Panc1 (cell line): ENCODE data around the gene MAP6. TPM values are rescaled to one million over a fixed set of nuclear protein-coding genes. Genes with fewer than 3 reads are reported as not detected.

ENCODE experiments used
- ATAC-seq: fragments of 200-7000 bp; cut with Tn5 transposase; 2 replicates; pipeline ENCODE4 v1.9.1; 2020; ENCODE audit warnings: mild to moderate bottlenecking, moderate library complexity
- BruUV-seq: library from RNA; stranded (reverse); fragments of 400-500 nt; replicated peaks from 2 replicates; lab custom pipeline; 2021; lab: Mats Ljungman, UMichigan
- CTCF ChIA-PET: fragments of 300-600 bp; sonication (Branson Sonifier 250); formaldehyde crosslinking; loops from one replicate; lab custom pipeline; 2022; ENCODE audit warnings: antibody characterized with exemption; lab: Charles Lee
- POLR2A ChIA-PET: fragments of 300-600 bp; sonication (Branson Sonifier 250); formaldehyde crosslinking; loops from one replicate; lab custom pipeline; 2022; ENCODE audit warnings: antibody characterized with exemption; lab: Charles Lee
- DNase-seq: peaks from one replicate; pipeline ENCODE4 v3.0.0-alpha.2; 2010; ENCODE audit warnings: low read depth, low spot score
- H3K27ac ChIP-seq: 2 replicates; pipeline ENCODE4 v1.5.1; 2011; ENCODE audit warnings: mild to moderate bottlenecking, low read length, inconsistent platforms
- H3K27me3 ChIP-seq: fragments of 200-500 bp; sonication (Bioruptor generic); 2 replicates; pipeline ENCODE4 v1.6.0; 2014; ENCODE audit warnings: low read length, inconsistent platforms; ENCODE audit not compliant: control insufficient read depth, insufficient read depth
- H3K36me3 ChIP-seq: fragments of 200-500 bp; sonication (Bioruptor generic); 2 replicates; pipeline ENCODE4 v1.5.1; 2014; ENCODE audit warnings: inconsistent platforms, mild to moderate bottlenecking, low read length, moderate library complexity; ENCODE audit not compliant: control insufficient read depth, insufficient read depth
- H3K4me1 ChIP-seq: 2 replicates; pipeline ENCODE4 v1.5.1; 2011; ENCODE audit warnings: inconsistent platforms, mild to moderate bottlenecking, low read length, moderate library complexity; ENCODE audit not compliant: control insufficient read depth, insufficient read depth
- H3K4me3 ChIP-seq, 2 experiments: 2 replicates each; pipeline ENCODE4 v1.5.1; 2011 to 2012; ENCODE audit warnings: low read depth in 2 of 2, low read length in 2 of 2, mild to moderate bottlenecking in 2 of 2, inconsistent platforms in 1 of 2, moderate library complexity in 1 of 2
- H3K9me3 ChIP-seq: fragments of 200-500 bp; sonication (Bioruptor generic); 2 replicates; pipeline ENCODE4 v1.5.1; 2014; ENCODE audit warnings: low read depth, mild to moderate bottlenecking, inconsistent platforms, low read length, moderate library complexity; ENCODE audit not compliant: control insufficient read depth, insufficient read depth
- POLR2AphosphoS5 ChIP-seq: IDR thresholded peaks from 2 replicates; pipeline ENCODE4 v1.6.1; 2012; ENCODE audit warnings: mild to moderate bottlenecking, low read depth, low read length, moderate library complexity
- SIN3A ChIP-seq: IDR thresholded peaks from 2 replicates; pipeline ENCODE4 v1.6.1; 2012; ENCODE audit warnings: low read depth, mild to moderate bottlenecking, low read length, moderate library complexity, borderline replicate concordance; ENCODE audit not compliant: insufficient read depth
- TCF7L2 ChIP-seq: IDR thresholded peaks from 2 replicates; pipeline ENCODE4 v1.6.1; 2011; ENCODE audit warnings: mild to moderate bottlenecking, low read depth, low read length, inconsistent platforms
- in situ Hi-C: cut with HindIII; loops from 2 replicates; pipeline ENCODE4 v1.10.0; 2016; ENCODE audit warnings: low sequenced_read_pairs, low pct_unique_long_range_greater_than_20kb
- intact Hi-C: fragments of 100-400 bp; cut with micrococcal nuclease; formaldehyde crosslinking; loops from one replicate; pipeline ENCODE4 v1.10.0; 2022; ENCODE audit not compliant: unreplicated experiment
- total RNA-seq: library from RNA; stranded (reverse); gene quantifications from one replicate; pipeline ENCODE4 v1.2.1, GENCODE V29; 2021; ENCODE audit not compliant: unreplicated experiment
- TF ChIP-seq, protein P1 (sequence below): fragments of 450-650 bp; IDR thresholded peaks from 2 replicates; pipeline ENCODE4 v1.5.1; 2017; ENCODE audit warnings: mild to moderate bottlenecking
- TF ChIP-seq, protein P2 (sequence below), 2 experiments: IDR thresholded peaks; 2 replicates each; pipeline ENCODE4 v1.6.1; 2011 to 2012; ENCODE audit warnings: low read depth in 2 of 2, control low read depth in 1 of 2, low read length in 1 of 2, mild to moderate bottlenecking in 1 of 2, moderate library complexity in 1 of 2; ENCODE audit not compliant: insufficient read depth in 1 of 2

Gene MAP6
- total RNA-seq, 1 experiment from 2014 or later = 0.21 TPM

DNA sequence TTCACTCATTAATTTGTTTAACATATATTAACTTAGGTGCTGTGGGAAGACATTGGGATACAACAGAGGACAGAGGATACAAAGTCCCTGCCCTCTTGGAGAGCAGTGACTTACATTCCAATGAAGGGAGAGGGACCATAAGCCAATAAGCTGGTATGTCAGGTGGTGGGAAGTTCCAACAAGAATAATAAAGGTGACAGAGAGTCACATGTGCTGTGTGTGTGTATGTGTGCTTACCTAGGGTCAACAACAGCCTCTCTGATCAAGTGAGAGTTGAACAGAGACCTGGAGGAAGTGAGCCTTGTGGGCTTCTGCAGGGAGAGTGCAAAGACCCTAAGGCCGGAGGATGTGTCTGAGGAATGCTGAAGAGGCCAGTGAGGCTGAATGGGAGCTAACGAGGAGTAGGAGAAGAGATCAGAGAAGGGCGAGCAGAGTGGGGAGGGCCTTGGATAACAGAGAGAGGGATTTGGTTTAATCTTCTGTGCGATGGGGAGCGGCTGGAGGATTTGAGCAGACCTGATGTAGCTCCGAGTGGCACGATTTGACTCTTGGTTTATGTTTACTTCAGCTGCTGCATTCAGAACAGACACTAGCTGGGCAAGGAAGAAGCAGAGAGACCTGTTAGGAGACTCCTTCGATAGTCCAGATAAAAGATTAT is 35.3 kb downstream of the MAP6 start:
- Histone ChIP-seq H3K27ac (no peak overlapping the region), H3K9me3 (no peaks in the 10 kb centered on the region), H3K27me3 (peaks cover 31% of the 10 kb centered on the region), H3K4me3 (no peak overlapping the region), H3K4me1 (no peaks in the 10 kb centered on the region), H3K36me3 (no peaks in the 10 kb centered on the region)
- POLR2A ChIA-PET = no interaction called here
- in situ Hi-C loops = no loop called here
- no peak for DNase-seq
- TF ChIP-seq, protein P1, sequence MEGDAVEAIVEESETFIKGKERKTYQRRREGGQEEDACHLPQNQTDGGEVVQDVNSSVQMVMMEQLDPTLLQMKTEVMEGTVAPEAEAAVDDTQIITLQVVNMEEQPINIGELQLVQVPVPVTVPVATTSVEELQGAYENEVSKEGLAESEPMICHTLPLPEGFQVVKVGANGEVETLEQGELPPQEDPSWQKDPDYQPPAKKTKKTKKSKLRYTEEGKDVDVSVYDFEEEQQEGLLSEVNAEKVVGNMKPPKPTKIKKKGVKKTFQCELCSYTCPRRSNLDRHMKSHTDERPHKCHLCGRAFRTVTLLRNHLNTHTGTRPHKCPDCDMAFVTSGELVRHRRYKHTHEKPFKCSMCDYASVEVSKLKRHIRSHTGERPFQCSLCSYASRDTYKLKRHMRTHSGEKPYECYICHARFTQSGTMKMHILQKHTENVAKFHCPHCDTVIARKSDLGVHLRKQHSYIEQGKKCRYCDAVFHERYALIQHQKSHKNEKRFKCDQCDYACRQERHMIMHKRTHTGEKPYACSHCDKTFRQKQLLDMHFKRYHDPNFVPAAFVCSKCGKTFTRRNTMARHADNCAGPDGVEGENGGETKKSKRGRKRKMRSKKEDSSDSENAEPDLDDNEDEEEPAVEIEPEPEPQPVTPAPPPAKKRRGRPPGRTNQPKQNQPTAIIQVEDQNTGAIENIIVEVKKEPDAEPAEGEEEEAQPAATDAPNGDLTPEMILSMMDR = no peak
- TF ChIP-seq TCF7L2 = no peak
- TF ChIP-seq SIN3A = no peak
- no peak for TF ChIP-seq POLR2AphosphoS5
- TF ChIP-seq, protein P2, sequence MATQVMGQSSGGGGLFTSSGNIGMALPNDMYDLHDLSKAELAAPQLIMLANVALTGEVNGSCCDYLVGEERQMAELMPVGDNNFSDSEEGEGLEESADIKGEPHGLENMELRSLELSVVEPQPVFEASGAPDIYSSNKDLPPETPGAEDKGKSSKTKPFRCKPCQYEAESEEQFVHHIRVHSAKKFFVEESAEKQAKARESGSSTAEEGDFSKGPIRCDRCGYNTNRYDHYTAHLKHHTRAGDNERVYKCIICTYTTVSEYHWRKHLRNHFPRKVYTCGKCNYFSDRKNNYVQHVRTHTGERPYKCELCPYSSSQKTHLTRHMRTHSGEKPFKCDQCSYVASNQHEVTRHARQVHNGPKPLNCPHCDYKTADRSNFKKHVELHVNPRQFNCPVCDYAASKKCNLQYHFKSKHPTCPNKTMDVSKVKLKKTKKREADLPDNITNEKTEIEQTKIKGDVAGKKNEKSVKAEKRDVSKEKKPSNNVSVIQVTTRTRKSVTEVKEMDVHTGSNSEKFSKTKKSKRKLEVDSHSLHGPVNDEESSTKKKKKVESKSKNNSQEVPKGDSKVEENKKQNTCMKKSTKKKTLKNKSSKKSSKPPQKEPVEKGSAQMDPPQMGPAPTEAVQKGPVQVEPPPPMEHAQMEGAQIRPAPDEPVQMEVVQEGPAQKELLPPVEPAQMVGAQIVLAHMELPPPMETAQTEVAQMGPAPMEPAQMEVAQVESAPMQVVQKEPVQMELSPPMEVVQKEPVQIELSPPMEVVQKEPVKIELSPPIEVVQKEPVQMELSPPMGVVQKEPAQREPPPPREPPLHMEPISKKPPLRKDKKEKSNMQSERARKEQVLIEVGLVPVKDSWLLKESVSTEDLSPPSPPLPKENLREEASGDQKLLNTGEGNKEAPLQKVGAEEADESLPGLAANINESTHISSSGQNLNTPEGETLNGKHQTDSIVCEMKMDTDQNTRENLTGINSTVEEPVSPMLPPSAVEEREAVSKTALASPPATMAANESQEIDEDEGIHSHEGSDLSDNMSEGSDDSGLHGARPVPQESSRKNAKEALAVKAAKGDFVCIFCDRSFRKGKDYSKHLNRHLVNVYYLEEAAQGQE (IDR thresholded peaks at IDR 0.05; ENCODE audit: insufficient read depth in 1 of 2, low read depth in 2 of 2, low read length in 1 of 2) = no peak
- CTCF ChIA-PET = no interaction called here
- no TSS peak for BruUV-seq
- ATAC-seq = peak; percentile 12; the same call in 1 of the 2 replicates
- intact Hi-C loops = no loop called here

DNA sequence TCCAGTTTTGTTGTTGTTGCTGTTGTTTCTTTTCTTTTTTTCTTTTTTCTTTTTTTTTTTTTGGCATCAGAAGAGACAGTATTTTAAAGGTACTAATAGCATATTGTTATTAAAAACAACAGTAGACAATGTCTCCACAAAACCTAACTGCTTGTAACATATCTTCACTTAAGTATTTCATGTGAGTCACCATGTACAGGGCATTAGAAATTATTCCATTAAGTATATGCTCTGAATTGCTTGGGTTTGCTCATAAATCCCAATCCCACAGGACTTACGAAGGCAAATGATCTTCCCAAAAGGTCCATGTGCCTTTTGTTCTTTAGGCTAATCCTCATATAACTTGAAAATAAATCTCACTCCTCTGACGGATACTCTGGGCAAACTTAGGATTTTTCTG is 35.9 kb downstream of the MAP6 start:
- Histone ChIP-seq H3K4me3 (no peak overlapping the region), H3K27me3 (peaks cover 31% of the 10 kb centered on the region), H3K27ac (no peak overlapping the region), H3K4me1 (no peaks in the 10 kb centered on the region), H3K9me3 (no peaks in the 10 kb centered on the region), H3K36me3 (no peaks in the 10 kb centered on the region)
- ATAC-seq (no peak), DNase-seq (no peak)
- no TSS peak for BruUV-seq
- TF ChIP-seq, protein P2 (IDR thresholded peaks at IDR 0.05; ENCODE audit: insufficient read depth in 1 of 2, low read depth in 2 of 2, low read length in 1 of 2) = no peak
- TF ChIP-seq POLR2AphosphoS5 = no peak
- TF ChIP-seq TCF7L2 = no peak
- TF ChIP-seq, protein P1 = no peak
- no peak for TF ChIP-seq SIN3A
- intact Hi-C loops = no loop called here
- ChIA-PET POLR2A (no interaction called here), CTCF (interaction anchor here (0.7 kb wide), 1 partner anchor 73 kb away, joined by 4 read pairs; no protein-coding TSS in a partner anchor)
- in situ Hi-C loops = no loop called here
